ENCODE data around the gene ADCY5.

ADCY5 gene

DNA sequence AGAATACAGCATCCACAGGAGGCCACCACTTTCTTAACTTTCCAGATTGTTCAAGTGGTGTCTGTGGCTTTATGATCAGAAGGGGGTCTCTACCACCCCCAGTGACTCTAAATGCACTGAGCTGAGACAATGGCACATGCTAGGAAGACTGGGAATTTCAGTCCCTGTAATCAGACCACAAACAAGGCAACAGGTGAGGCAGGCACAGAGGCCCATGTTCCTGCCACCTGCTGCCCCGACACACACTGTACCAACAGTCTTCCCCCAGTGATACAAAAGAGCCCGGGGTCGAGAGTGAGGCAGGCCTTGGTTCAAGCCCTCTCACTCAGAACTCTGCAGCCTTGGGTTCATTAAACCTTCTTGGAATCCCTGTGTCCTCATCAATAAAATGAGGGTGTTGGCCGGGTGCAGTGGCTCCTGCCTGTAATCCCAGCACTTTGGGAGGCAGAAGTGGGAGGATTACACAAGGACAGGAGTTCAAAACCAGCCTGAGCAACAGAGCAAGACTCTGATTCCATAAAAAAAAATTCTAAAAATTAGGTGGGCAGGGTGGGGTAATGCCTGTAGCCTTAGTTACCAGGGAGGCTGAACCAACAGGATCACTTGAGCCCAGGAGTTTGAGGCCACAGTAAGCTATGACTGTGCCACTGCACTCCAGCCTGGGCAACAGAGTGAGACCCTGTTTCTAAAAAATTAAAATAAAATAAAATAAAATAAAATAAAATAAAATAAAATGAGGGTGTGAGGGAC lies 55.8 kb downstream of the ADCY5 start:
- DNase-seq (ENCODE audit: low read depth) = no peak
- H3K4me3 ChIP-seq (ENCODE audit: low read depth, low read length) = no peak overlapping the region

DNA sequence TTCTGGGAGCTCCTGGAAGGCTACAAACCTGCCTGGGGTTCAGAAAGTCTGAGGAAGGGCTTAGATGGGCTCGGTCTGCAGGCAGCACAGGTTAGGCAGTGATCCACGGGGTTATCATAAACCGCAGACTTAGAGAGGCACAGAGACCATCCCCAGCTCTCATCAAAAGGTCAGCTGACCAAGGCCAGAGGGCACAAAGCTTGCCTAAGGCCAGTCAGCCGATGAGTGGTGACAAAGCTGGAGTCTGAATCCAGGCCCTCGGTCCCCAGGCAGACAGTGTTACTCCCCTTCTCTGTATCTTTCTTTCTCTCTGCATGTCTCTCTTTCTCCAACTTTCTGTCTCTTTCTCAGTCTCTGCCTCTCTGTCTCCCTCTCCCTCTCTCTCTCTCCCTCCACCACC lies 56.5 kb downstream of the ADCY5 start:
- DNase-seq (ENCODE audit: low read depth) = no peak
- H3K4me3 ChIP-seq (ENCODE audit: low read depth, low read length) = no peak overlapping the region

DNA sequence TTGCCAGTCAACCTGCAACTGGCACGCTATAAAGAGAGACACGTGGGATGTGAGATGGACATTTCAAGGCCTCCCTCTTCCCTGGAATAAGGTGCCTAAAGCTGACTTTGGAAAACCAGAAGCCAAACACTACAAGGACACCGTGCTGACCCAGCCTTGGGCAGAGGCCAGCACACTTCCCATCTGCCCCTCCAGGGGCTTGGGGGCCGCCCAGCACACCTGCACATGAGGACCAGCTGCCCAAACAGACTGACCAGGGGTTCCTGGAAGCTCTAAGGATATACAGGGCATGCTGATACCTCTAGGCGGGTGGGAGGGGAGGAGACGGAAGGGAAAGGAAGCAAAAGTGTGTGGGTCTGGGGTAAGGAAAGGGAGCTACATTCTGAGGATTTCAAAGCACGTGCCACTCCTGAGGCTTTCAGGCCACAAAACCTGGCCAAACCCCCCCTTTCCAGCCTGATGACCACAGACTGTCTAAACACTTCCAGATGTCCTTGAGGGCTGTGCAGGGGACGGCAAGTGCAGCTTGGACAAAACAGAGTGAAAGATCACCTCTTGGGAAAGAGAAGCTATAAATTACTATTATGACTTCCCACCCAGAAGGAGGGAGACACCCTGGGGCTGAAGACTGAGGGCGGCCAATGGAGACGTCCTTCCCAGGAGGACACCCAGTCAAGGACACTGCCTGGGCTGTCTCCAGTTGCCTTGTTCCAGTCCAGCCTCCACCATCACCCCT lies 57.9 kb downstream of the ADCY5 start:
- no peak overlapping the region for H3K4me3 ChIP-seq (ENCODE audit: low read depth, low read length)
- DNase-seq (ENCODE audit: low read depth) = no peak

DNA sequence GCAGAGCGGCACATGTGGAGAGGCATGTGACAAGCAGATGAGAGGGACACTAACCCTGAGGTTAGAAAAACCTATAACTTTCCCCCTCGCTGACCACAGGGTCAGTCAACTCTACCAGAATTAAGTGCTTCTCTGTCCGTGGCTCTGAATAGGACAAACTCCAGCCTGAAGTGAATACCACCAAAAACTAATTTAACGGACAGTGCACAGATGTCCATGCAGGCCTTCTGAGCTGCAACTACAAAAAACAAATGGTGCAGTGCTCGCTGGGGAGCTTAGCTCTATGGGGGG lies 59.3 kb downstream of the ADCY5 start:
- no peak for DNase-seq (ENCODE audit: low read depth)
- no peak overlapping the region for H3K4me3 ChIP-seq (ENCODE audit: low read depth, low read length)

DNA sequence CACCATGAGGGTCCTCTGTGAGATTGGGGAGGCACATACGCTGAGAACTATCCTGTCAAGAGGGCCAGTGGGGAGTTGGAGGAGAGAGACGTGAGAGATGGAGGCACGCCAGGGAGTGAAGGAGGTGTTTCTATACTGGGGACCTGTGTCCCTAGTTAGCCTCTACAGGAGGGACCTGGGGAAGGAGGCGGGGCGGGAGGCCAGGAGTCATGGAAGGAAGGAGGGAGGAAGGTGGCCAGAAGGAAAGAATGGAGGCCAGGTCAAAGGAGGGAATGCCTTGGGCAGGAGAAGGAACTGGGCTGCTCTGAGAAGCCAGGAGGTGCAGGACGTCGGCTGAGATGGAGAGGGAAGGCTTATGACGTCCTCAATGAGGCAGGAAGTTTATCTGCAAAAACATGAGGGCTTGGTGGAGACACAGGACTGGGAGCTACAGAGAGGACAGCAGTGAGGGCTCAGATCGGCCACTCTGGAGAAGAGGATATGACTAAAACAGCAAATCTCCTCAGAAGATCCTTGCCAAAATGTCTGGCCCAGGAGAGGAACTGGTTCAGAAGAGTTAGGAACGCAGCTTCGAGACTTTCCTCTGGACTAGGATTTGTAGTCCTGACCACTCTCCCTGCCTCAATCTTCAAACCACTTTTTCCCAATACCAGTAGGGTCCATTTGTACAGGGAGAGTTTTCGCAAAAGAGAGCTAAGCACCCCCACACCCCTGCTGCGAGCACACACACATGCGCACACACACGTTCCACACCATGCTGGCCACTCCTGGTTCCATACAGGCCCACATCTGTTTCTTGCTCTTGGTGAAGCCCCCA lies 59.9 kb downstream of the ADCY5 start:
- no peak for DNase-seq (ENCODE audit: low read depth)
- no peak overlapping the region for H3K4me3 ChIP-seq (ENCODE audit: low read depth, low read length)

DNA sequence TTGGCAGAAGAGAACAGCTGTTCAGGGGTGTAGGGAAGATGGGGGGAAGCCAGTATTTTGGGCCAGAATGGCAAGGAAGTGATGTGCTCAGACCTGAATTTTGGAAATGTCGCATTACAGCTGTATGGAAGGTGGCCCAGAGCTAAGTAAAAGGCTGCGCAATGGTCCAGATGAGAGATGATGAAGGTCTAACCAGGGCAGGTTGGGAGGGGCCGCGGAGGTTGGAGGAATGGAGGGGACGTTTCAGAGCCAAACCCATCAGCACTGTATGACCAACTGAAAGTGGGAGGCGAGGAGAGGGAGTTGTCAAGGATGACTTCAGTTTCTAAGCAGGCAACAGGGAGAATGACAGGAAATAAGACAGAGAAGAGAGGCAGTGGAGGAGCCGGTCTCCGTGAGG lies 60.8 kb downstream of the ADCY5 start:
- no peak overlapping the region for H3K4me3 ChIP-seq (ENCODE audit: low read depth, low read length)
- no peak for DNase-seq (ENCODE audit: low read depth)

DNA sequence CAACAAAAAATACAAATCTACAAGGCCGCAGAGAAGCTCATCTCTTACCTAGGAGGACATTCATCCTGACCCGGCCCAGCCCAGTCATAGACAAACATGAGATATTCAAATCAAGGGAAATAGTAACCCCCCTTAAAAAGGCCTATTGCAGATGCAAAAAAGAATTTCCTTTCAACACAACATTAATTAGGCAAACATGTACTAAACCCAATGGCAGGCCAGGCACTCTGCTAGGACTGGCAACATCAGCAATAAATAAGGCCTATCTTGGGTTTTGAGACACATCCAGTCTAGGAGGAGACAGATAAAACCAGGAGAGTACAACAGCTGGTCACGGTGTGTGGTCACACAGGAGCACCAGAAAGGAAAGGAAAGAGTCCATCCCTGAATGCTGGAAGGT lies 61.4 kb downstream of the ADCY5 start:
- no peak for DNase-seq (ENCODE audit: low read depth)
- H3K4me3 ChIP-seq (ENCODE audit: low read depth, low read length) = no peak overlapping the region

DNA sequence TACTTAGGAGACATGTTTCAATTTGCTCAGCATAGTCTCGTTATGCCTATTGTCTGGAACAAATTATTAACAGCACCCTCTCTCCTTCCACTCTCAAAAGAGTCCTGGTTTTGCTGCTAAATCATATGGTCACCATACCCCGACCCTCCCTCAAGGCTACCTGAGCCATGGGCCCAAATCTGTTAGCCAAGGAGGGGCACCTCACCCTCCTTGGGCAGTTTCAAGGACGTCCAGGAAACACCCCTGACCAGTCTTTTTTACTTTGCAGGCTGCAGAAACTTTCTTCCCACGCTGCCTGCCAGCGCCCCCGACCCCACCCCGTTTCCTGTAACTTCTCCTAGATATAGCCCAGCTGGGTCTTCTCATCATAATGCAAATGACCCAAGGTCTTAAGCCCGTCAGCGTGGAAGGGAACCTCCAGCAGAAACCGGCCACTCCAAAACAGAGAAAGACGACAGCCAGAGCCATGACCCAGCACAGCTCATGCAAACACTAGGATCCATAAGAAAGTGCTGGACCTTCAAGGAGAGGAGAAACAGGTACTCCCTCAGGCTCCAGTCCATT lies 62.3 kb downstream of the ADCY5 start:
- H3K4me3 ChIP-seq (ENCODE audit: low read depth, low read length) = no peak overlapping the region
- no peak for DNase-seq (ENCODE audit: low read depth)

DNA sequence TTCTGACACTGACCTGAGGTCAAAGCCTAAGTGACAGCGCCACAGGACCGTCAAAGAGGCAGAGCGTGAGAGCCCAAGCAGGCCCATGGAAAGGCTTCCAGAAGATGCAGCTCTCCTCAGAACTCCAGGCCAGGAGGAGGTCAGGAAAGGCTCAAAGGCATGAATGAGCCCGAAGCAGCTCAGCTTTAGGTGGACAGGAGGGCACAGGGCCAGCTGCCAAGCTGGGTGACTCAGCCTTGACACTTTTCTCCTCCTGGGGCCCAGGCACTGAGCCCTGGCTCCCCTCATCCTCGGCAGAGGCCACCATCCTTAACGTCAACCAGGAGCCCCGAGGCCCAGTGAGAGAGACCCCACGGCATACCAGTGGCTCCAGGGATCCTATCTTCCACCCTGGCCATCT lies 62.9 kb downstream of the ADCY5 start:
- DNase-seq (ENCODE audit: low read depth) = no peak

DNA sequence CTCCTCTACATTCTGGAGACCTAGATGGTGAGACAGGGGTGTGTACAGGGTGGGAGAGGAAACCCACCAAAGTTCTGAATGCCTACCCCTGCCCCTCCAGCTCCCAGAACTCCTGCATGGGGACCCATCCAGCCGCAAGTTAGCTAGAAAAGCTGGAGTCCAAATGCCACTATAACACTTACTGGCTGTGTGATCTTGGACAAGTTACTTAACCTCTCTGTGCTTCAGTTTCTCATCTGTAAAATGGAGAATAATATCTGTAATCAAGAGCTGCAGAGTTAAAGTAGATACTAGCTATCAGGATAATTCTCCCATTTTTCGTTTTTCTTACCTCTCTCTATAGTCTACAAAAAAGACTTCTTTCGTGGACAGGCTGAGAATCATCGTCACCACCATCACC lies 63.4 kb downstream of the ADCY5 start:
- H3K4me3 ChIP-seq (ENCODE audit: low read depth, low read length) = no peak overlapping the region
- DNase-seq (ENCODE audit: low read depth) = no peak

More for the DNA sequence above, 62.9 kb downstream of the ADCY5 start:
- no peak overlapping the region for H3K4me3 ChIP-seq (ENCODE audit: low read depth, low read length)

DNA sequence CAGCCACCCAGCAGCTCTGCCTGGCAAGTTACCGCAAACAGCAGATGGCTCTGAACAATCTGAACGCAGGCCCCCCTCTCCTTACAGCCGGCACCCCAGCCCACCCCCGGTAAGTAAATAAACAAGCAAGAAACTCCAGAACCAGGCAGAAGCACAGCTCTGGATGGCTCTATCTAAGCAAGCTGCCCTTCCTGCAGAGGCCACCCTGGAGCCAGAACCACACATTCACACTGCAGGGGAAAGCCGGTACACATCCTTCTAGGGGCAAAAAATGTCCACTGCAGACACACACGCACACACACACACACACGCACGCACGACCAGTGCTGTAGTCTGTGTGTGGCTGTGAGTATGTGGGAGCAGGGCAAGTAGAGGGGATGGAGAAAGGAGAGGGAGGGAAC lies 63.9 kb downstream of the ADCY5 start:
- no peak for DNase-seq (ENCODE audit: low read depth)
- H3K4me3 ChIP-seq (ENCODE audit: low read depth, low read length) = no peak overlapping the region

DNA sequence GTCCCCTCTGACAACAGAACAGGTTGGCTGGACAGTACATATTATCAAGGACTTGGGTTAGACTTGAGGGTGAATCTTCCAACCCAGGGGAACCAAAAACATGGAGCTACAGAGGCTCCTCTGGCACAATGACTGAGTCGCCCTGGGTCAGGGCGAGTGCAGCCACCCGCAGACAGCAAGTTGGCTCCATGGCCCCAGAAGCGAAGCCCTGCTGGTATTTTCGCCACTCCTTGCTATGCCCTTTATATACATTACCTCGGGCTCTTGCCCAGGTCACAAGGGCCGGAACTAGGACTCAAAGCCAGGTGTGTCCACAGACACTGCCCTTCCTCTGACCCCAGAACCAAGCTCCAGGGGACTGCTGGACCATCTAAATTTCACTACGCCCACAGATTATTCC lies 64.6 kb downstream of the ADCY5 start:
- no peak overlapping the region for H3K4me3 ChIP-seq (ENCODE audit: low read depth, low read length)
- DNase-seq (ENCODE audit: low read depth) = no peak

DNA sequence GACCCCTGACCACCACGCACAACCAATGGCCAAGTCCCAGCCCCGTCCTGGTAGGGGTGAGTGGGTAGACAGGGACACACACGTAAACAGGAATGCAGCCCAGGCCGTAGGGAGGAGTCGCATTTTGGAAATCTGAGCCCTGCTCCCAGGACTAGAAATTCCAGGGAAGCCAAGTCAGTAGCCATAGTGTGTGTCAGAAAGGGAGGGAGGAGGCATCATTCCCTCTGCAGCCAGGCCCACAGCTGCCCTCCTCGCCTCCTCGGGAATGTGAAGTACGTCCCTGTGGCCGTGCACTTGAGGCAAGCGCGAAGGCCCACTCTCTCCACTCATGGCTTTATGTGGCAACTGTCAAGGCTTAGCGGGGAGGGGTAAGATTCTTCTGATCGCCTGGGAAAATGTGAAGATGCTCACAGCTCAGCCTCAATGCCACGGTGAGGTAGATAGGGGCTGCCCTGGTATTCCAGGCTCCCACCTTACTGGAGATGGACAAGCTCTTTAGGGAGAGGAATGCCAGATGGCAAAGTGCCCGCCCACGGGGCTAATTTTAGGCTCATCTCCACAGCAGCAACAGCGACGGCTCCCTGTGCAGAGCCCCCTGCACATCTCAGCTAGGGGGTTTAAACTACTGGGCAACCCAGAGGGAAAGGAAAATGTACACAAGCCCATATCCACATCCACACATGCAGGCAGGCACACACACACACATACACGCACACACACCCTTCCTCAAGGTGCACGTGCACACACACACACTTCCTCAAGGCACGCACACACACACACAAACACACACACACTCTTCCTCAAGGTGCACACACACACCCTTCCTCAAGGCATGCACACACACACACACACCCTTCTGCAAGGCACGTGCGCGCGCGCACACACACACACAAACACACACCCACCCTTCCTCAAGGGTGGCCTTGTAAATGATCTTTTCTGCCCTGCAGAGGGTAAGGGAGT lies 65.5 kb downstream of the ADCY5 start:
- no peak overlapping the region for H3K4me3 ChIP-seq (ENCODE audit: low read depth, low read length)
- peak; percentile 19 for DNase-seq (ENCODE audit: low read depth)

DNA sequence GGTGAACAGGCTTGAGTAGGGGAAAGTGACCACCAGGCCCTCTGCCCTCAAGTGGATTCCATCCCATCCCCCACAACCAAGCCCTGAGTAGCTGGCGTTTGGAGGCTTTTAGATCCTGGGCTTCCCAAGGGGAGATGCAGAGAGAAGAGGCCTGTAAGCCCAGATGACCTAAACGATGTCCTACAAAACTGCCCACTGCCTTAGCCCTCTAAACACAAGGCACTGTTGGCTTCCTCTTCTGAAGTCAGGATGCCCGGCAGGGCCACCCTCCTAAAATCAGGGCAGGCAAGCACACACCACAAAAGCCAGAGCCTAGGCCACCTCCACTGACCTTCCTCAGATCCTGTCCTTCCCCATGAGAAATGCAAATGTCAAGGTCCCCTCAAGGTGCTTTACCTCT lies 68.6 kb downstream of the ADCY5 start:
- no peak overlapping the region for H3K4me3 ChIP-seq (ENCODE audit: low read depth, low read length)
- DNase-seq (ENCODE audit: low read depth) = no peak

DNA sequence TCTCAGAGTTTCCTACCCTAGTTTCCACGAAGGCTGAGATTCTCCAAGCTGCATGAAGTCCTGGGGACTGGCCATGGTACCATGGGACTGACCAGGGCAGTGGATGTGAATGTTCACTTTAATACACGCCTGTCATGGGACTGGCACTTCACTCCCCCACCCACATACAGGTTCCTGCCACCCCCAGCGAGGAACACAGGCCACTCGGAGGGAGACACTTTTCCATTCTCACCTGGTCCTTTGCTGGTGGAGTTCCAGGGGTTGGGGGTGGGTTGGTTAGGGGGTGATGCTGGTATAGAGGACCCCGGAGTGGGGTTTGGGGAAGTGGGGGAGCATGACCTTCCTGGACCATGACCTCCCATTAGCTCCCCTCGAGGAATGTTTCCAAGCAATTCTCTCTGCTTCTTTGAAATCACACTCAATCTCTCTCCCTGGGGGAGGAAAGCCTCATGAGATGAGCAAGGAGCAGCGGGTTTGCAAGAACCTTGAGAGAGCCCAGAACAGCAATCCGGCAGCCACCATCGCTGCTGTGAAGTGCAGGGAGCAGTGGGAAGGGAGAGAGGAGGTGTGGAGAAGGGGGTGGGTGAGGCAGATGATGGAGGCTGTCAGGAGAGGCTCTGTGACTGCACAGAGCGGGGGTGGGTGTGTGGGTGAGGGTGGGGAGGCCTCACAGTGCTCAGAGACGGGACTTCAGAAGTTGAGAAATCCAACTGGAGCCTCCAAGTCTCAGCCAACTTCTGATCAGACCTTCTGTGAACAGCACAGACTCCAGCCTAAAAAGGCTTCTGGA lies 69.7 kb downstream of the ADCY5 start:
- no peak overlapping the region for H3K4me3 ChIP-seq (ENCODE audit: low read depth, low read length)
- no peak for DNase-seq (ENCODE audit: low read depth)

DNA sequence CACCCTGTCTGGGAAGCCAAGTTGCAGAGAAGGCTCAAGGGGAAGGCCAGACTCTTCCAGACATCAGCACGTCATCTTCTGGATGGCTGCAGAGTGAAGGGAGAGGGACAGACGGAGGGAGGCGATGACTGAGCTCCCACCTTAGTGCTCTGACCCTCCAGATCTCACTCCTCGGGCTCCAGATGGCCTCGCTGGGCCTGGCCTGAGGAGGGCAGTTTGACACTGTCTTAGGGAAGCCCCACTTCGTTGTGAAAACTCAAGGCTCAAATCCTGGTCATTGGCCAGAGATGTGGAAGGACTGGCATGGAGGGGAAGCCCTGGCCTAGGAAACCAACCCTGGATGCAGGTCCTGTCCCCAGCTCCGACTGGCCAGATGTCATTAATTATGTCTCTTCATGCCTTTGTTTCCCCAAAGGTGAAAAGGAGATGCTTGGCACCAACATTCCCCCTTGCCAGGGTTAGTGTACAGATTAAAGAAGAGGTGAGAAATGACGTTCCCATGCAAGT lies 70.4 kb downstream of the ADCY5 start:
- no peak for DNase-seq (ENCODE audit: low read depth)
- no peak overlapping the region for H3K4me3 ChIP-seq (ENCODE audit: low read depth, low read length)

DNA sequence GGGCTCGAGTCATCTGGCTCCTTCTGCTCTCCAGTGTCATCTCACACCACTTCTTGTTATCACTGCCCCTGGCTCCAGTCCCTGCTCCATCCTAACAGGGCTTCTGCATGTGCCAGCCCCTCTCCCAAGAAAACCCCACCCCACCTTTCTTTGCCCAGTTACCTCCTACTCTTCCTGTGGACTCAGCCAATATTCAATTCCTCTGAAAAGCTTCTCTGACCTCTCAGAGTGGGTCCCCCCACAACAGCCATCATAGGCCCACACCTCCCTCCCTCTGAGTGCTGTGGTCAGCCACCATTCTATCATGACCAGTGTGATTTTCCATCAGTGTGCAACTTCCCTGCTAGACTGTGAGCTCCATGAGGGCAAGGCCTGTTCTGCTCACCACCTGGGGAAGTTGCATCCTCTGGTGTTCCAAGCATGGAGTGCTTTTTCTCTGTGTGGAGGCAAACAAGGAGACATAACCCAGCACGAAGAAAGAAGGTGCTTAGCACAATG lies 71.6 kb downstream of the ADCY5 start:
- no peak overlapping the region for H3K4me3 ChIP-seq (ENCODE audit: low read depth, low read length)
- no peak for DNase-seq (ENCODE audit: low read depth)

Measured in skeletal muscle cell (primary cell).